ENCODE data around the gene TMEM169.

GRCh38 chr2:216144857-216145256, 63.1 kb downstream of the TMEM169 start:
- no peak for TF ChIP-seq EZH2 (IDR thresholded peaks at IDR 0.05; ENCODE audit: borderline replicate concordance, low read length)
- no peak for TF ChIP-seq CTCF (conservative IDR thresholded peaks at IDR 0.05 in 1 of 2, IDR thresholded peaks at IDR 0.05 in 1 of 2; ENCODE audit: extremely low read depth in 1 of 2, insufficient read depth in 1 of 2, low read depth in 1 of 2, low read length in 2 of 2)

Measured in mammary epithelial cell (primary cell).